ENCODE results near the gene NCKAP5.

Gene NCKAP5

GRCh38 chr2:133157141-133157540, 411.1 kb downstream of the NCKAP5 start:
- Histone ChIP-seq H3K36me3 (replicated peaks in 1 of 2; ENCODE audit: control insufficient read depth in 2 of 2, insufficient read depth in 2 of 2, low read length in 2 of 2) (peaks cover 0 to 66% of the 10 kb centered on the region in 2 donors), H2BK120ac (ENCODE audit: low read depth, low read length) (no peak overlapping the region), H3K27me3 (ENCODE audit: control insufficient read depth in 3 of 3, insufficient read depth in 3 of 3, low read depth in 1 of 3, low read length in 3 of 3) (no peaks in the 10 kb centered on the region), H3K4me2 (ENCODE audit: insufficient read depth, low read length, poor library complexity, severe bottlenecking) (no peak overlapping the region), H2AK5ac (ENCODE audit: low read depth, low read length) (no peak overlapping the region), H3K27ac (replicated peaks; ENCODE audit: low read length) (no peak overlapping the region), H3K18ac (ENCODE audit: low read length) (no peak overlapping the region), H3K4me3 (ENCODE audit: low read length in 2 of 2) (no peak overlapping the region), H2BK15ac (ENCODE audit: low read length) (no peak overlapping the region), H3K14ac (ENCODE audit: low read length) (no peak overlapping the region), H3K4me1 (ENCODE audit: control insufficient read depth in 2 of 2, insufficient read depth in 1 of 2, low read depth in 1 of 2, low read length in 2 of 2) (no peaks in the 10 kb centered on the region), H3K9ac (ENCODE audit: low read depth, low read length, poor library complexity) (no peak overlapping the region), H2AFZ (ENCODE audit: low read length) (no peak overlapping the region), H3K79me1 (ENCODE audit: low read depth, low read length) (no peaks in the 10 kb centered on the region), H2BK5ac (ENCODE audit: low read length) (no peak overlapping the region), H3K9me3 (replicated peaks in 1 of 2; ENCODE audit: control insufficient read depth in 2 of 2, insufficient read depth in 1 of 2, low read depth in 1 of 2, low read length in 2 of 2) (peaks cover 2 to 62% of the 10 kb centered on the region in 2 donors), H2BK12ac (ENCODE audit: low read length) (no peak overlapping the region), H4K91ac (ENCODE audit: low read depth, low read length, poor library complexity) (no peak overlapping the region), H3K4ac (ENCODE audit: low read length) (no peak overlapping the region), H3K23ac (ENCODE audit: low read depth, low read length, poor library complexity) (no peak overlapping the region), H4K8ac (ENCODE audit: low read depth, low read length) (no peak overlapping the region)
- DNase-seq (ENCODE audit: low spot score), result no peak
- WGBS, 2 donors (ENCODE audit: extremely low coverage in 2 of 2, insufficient read length in 2 of 2, insufficient replicate concordance in 1 of 2), result no CpG with 5 or more reads among the region's 3 CpGs

- Histone ChIP-seq H2BK15ac (ENCODE audit: low read length) (no peak overlapping the region), H3K9me3 (replicated peaks in 1 of 2; ENCODE audit: control insufficient read depth in 2 of 2, insufficient read depth in 1 of 2, low read depth in 1 of 2, low read length in 2 of 2) (peaks cover 2 to 38% of the 10 kb centered on the region in 2 donors), H2BK12ac (ENCODE audit: low read length) (no peak overlapping the region), H2AFZ (ENCODE audit: low read length) (no peak overlapping the region), H3K27ac (replicated peaks; ENCODE audit: low read length) (no peak overlapping the region), H3K18ac (ENCODE audit: low read length) (no peak overlapping the region), H3K9ac (ENCODE audit: low read depth, low read length, poor library complexity) (no peak overlapping the region), H4K8ac (ENCODE audit: low read depth, low read length) (no peak overlapping the region), H2AK5ac (ENCODE audit: low read depth, low read length) (no peak overlapping the region), H3K27me3 (ENCODE audit: control insufficient read depth in 3 of 3, insufficient read depth in 3 of 3, low read depth in 1 of 3, low read length in 3 of 3) (no peaks in the 10 kb centered on the region), H3K23ac (ENCODE audit: low read depth, low read length, poor library complexity) (no peak overlapping the region), H3K14ac (ENCODE audit: low read length) (no peak overlapping the region), H3K4ac (ENCODE audit: low read length) (no peak overlapping the region), H3K4me1 (ENCODE audit: control insufficient read depth in 2 of 2, insufficient read depth in 1 of 2, low read depth in 1 of 2, low read length in 2 of 2) (no peaks in the 10 kb centered on the region), H2BK5ac (ENCODE audit: low read length) (no peak overlapping the region), H3K79me1 (ENCODE audit: low read depth, low read length) (no peaks in the 10 kb centered on the region), H3K4me2 (ENCODE audit: insufficient read depth, low read length, poor library complexity, severe bottlenecking) (no peak overlapping the region), H3K4me3 (ENCODE audit: low read length in 2 of 2) (no peak overlapping the region), H4K91ac (ENCODE audit: low read depth, low read length, poor library complexity) (no peak overlapping the region), H2BK120ac (ENCODE audit: low read depth, low read length) (no peak overlapping the region), H3K36me3 (replicated peaks in 1 of 2; ENCODE audit: control insufficient read depth in 2 of 2, insufficient read depth in 2 of 2, low read length in 2 of 2) (peaks cover 0 to 52% of the 10 kb centered on the region in 2 donors)
- no peak for DNase-seq (ENCODE audit: low spot score)
- WGBS, 2 donors (ENCODE audit: extremely low coverage in 2 of 2, insufficient read length in 2 of 2, insufficient replicate concordance in 1 of 2), result no CpG with 5 or more reads among the region's 1 CpG
These were observed 415.5 kb downstream of the NCKAP5 start for GRCh38 chr2:133152801-133153200.

GRCh38 chr2:133148187-133148586, 420.1 kb downstream of the NCKAP5 start:
- DNase-seq (ENCODE audit: low spot score), result no peak
- H3K4ac ChIP-seq (ENCODE audit: low read length), result no peak overlapping the region
- H2BK5ac ChIP-seq (ENCODE audit: low read length), result no peak overlapping the region
- H2AK5ac ChIP-seq (ENCODE audit: low read depth, low read length), result no peak overlapping the region
- peaks cover 0 to 10% of the 10 kb centered on the region in 2 donors for H3K9me3 ChIP-seq (replicated peaks in 1 of 2; ENCODE audit: control insufficient read depth in 2 of 2, insufficient read depth in 1 of 2, low read depth in 1 of 2, low read length in 2 of 2)
- no peak overlapping the region for H2BK120ac ChIP-seq (ENCODE audit: low read depth, low read length)
- H3K9ac ChIP-seq (ENCODE audit: low read depth, low read length, poor library complexity), result no peak overlapping the region
- H3K79me1 ChIP-seq (ENCODE audit: low read depth, low read length), result no peaks in the 10 kb centered on the region
- H3K36me3 ChIP-seq (replicated peaks in 1 of 2; ENCODE audit: control insufficient read depth in 2 of 2, insufficient read depth in 2 of 2, low read length in 2 of 2), result peaks cover 0 to 24% of the 10 kb centered on the region in 2 donors
- no peaks in the 10 kb centered on the region for H3K4me1 ChIP-seq (ENCODE audit: control insufficient read depth in 2 of 2, insufficient read depth in 1 of 2, low read depth in 1 of 2, low read length in 2 of 2)
- no peaks in the 10 kb centered on the region for H3K27me3 ChIP-seq (ENCODE audit: control insufficient read depth in 3 of 3, insufficient read depth in 3 of 3, low read depth in 1 of 3, low read length in 3 of 3)
- no peak overlapping the region for H2BK12ac ChIP-seq (ENCODE audit: low read length)
- H3K4me2 ChIP-seq (ENCODE audit: insufficient read depth, low read length, poor library complexity, severe bottlenecking), result no peak overlapping the region
- no peak overlapping the region for H3K14ac ChIP-seq (ENCODE audit: low read length)
- no CpG with 5 or more reads among the region's 2 CpGs for WGBS, 2 donors (ENCODE audit: extremely low coverage in 2 of 2, insufficient read length in 2 of 2, insufficient replicate concordance in 1 of 2)
- no peak overlapping the region for H3K27ac ChIP-seq (replicated peaks; ENCODE audit: low read length)
- no peak overlapping the region for H2BK15ac ChIP-seq (ENCODE audit: low read length)
- H4K8ac ChIP-seq (ENCODE audit: low read depth, low read length), result no peak overlapping the region
- no peak overlapping the region for H3K4me3 ChIP-seq (ENCODE audit: low read length in 2 of 2)
- no peak overlapping the region for H3K18ac ChIP-seq (ENCODE audit: low read length)
- H3K23ac ChIP-seq (ENCODE audit: low read depth, low read length, poor library complexity), result no peak overlapping the region
- no peak overlapping the region for H4K91ac ChIP-seq (ENCODE audit: low read depth, low read length, poor library complexity)
- H2AFZ ChIP-seq (ENCODE audit: low read length), result no peak overlapping the region

DNA sequence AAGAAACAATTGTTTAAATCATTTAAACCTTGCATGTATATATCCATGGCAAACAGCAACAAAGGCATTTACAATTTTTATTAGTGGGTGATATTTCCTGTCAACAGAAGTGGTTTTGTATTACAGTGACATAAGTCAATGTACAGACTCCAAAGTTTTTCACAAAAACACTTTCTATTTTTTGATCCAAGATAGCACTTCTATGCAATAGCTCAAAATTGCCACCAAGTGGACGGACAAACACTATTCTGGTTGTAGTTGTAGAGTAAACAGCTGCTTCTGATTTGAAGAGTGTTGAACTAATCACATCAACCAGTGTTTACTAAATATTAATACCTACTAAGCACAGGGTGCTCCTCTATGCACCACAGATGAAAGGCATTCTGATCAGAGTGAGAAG, 421.4 kb downstream of the NCKAP5 start:
- no peak overlapping the region for H3K23ac ChIP-seq (ENCODE audit: low read depth, low read length, poor library complexity)
- no peak overlapping the region for H2BK12ac ChIP-seq (ENCODE audit: low read length)
- no CpG with 5 or more reads among the region's 1 CpG for WGBS, 2 donors (ENCODE audit: extremely low coverage in 2 of 2, insufficient read length in 2 of 2, insufficient replicate concordance in 1 of 2)
- no peak overlapping the region for H3K4me3 ChIP-seq (ENCODE audit: low read length in 2 of 2)
- H3K36me3 ChIP-seq (replicated peaks in 1 of 2; ENCODE audit: control insufficient read depth in 2 of 2, insufficient read depth in 2 of 2, low read length in 2 of 2), result peaks cover 0 to 20% of the 10 kb centered on the region in 2 donors
- no peak overlapping the region for H2AFZ ChIP-seq (ENCODE audit: low read length)
- H3K14ac ChIP-seq (ENCODE audit: low read length), result no peak overlapping the region
- H3K27me3 ChIP-seq (ENCODE audit: control insufficient read depth in 3 of 3, insufficient read depth in 3 of 3, low read depth in 1 of 3, low read length in 3 of 3), result no peaks in the 10 kb centered on the region
- H2BK5ac ChIP-seq (ENCODE audit: low read length), result no peak overlapping the region
- no peak overlapping the region for H3K4me2 ChIP-seq (ENCODE audit: insufficient read depth, low read length, poor library complexity, severe bottlenecking)
- H3K9me3 ChIP-seq (replicated peaks in 1 of 2; ENCODE audit: control insufficient read depth in 2 of 2, insufficient read depth in 1 of 2, low read depth in 1 of 2, low read length in 2 of 2), result peaks cover 0 to 6% of the 10 kb centered on the region in 2 donors
- H3K4ac ChIP-seq (ENCODE audit: low read length), result no peak overlapping the region
- no peak overlapping the region for H2AK5ac ChIP-seq (ENCODE audit: low read depth, low read length)
- no peak overlapping the region for H4K91ac ChIP-seq (ENCODE audit: low read depth, low read length, poor library complexity)
- no peaks in the 10 kb centered on the region for H3K79me1 ChIP-seq (ENCODE audit: low read depth, low read length)
- H3K9ac ChIP-seq (ENCODE audit: low read depth, low read length, poor library complexity), result no peak overlapping the region
- no peak overlapping the region for H3K18ac ChIP-seq (ENCODE audit: low read length)
- H2BK120ac ChIP-seq (ENCODE audit: low read depth, low read length), result no peak overlapping the region
- no peak overlapping the region for H2BK15ac ChIP-seq (ENCODE audit: low read length)
- no peak for DNase-seq (ENCODE audit: low spot score)
- H3K27ac ChIP-seq (replicated peaks; ENCODE audit: low read length), result no peak overlapping the region
- no peaks in the 10 kb centered on the region for H3K4me1 ChIP-seq (ENCODE audit: control insufficient read depth in 2 of 2, insufficient read depth in 1 of 2, low read depth in 1 of 2, low read length in 2 of 2)
- no peak overlapping the region for H4K8ac ChIP-seq (ENCODE audit: low read depth, low read length)
